Right atrium auricular region (tissue), 2 donors: ENCODE measurements around the gene ZCCHC7. TPM values are rescaled to one million over a fixed set of nuclear protein-coding genes. Genes with fewer than 3 reads are reported as not detected.
"Not testable (repeated sequence)": the region's sequence is repeated elsewhere in the genome, so short reads cannot be mapped to it uniquely, and the experiment has no call there.

ENCODE experiments used
- DNase-seq: peaks from one replicate; pipeline ENCODE4 v3.0.0-alpha.2; 2019; ENCODE audit warnings: low spot score
- H3K27ac ChIP-seq, 2 donors: fragments of 200-600 bp; sonication (generic); 1 replicate in 1 of 2; 2 replicates in 1 of 2; pipeline ENCODE4 v1.5.1; 2016 to 2019
- H3K27me3 ChIP-seq, 2 donors: fragments of 200-600 bp; sonication (generic); one replicate each; pipeline versions ENCODE4 v1.5.1 to v1.6.0; 2017 to 2019
- H3K36me3 ChIP-seq: fragments of 200-600 bp; sonication (generic); one replicate; pipeline ENCODE4 v1.5.1; 2016
- H3K4me1 ChIP-seq, 2 donors: fragments of 200-600 bp; sonication (generic); one replicate each; pipeline versions ENCODE4 v1.5.1 to v1.6.0; 2017 to 2019
- H3K4me3 ChIP-seq, 2 donors: fragments of 200-600 bp; sonication (generic); 1 replicate in 1 of 2; 2 replicates in 1 of 2; pipeline ENCODE4 v1.5.1; 2017 to 2019; ENCODE audit warnings: mild to moderate bottlenecking in 1 of 2, moderate library complexity in 1 of 2
- H3K9me3 ChIP-seq, 2 donors: fragments of 200-600 bp; sonication (generic); one replicate each; pipeline ENCODE4 v1.5.1; 2019
- total RNA-seq, 2 donors: library from RNA; depleted of rRNA; stranded (reverse); fragments of >200 nt; gene quantifications; one replicate each; pipeline ENCODE4 v1.1.0, GENCODE V29; 2016
- TF ChIP-seq, protein P1 (sequence below), 2 donors: fragments of 200-600 bp; sonication (generic); IDR thresholded peaks; one replicate each; pipeline ENCODE4 v1.5.1; 2019; ENCODE audit warnings: antibody characterized with exemption in 2 of 2

Gene ZCCHC7
- total RNA-seq, 2 donors from 2014 or later, result 8.1 to 8.6 TPM

DNA sequence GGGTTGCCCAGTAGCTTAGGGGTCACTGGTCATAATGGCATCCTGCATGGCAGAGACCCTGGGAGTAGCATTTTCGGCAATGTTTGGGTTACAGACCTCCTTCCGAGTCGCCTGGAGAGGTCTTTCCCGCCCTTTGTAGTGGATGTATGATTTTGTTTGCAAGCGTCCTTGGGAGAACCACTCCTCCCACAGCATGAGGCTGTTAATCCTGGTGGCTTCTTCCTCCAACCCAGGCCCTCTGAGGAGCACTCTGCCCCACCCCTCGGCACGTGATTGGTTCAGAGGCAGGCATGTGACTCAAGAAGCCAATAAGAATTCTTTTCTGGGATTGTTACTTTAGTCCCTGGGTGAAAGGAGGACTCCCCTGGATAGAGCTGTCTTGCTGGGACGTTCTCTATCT lies 271.9 kb downstream of the ZCCHC7 start:
- no peaks in the 10 kb centered on the region for H3K9me3 ChIP-seq
- H3K4me1 ChIP-seq, result no peaks in the 10 kb centered on the region
- H3K36me3 ChIP-seq, result no peaks in the 10 kb centered on the region
- no peak overlapping the region for H3K4me3 ChIP-seq
- DNase-seq, result no peak
- TF ChIP-seq, protein P1, sequence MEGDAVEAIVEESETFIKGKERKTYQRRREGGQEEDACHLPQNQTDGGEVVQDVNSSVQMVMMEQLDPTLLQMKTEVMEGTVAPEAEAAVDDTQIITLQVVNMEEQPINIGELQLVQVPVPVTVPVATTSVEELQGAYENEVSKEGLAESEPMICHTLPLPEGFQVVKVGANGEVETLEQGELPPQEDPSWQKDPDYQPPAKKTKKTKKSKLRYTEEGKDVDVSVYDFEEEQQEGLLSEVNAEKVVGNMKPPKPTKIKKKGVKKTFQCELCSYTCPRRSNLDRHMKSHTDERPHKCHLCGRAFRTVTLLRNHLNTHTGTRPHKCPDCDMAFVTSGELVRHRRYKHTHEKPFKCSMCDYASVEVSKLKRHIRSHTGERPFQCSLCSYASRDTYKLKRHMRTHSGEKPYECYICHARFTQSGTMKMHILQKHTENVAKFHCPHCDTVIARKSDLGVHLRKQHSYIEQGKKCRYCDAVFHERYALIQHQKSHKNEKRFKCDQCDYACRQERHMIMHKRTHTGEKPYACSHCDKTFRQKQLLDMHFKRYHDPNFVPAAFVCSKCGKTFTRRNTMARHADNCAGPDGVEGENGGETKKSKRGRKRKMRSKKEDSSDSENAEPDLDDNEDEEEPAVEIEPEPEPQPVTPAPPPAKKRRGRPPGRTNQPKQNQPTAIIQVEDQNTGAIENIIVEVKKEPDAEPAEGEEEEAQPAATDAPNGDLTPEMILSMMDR (IDR thresholded peaks at IDR 0.05), result no peak
- no peaks in the 10 kb centered on the region for H3K27me3 ChIP-seq
- H3K27ac ChIP-seq, result no peak overlapping the region

DNA sequence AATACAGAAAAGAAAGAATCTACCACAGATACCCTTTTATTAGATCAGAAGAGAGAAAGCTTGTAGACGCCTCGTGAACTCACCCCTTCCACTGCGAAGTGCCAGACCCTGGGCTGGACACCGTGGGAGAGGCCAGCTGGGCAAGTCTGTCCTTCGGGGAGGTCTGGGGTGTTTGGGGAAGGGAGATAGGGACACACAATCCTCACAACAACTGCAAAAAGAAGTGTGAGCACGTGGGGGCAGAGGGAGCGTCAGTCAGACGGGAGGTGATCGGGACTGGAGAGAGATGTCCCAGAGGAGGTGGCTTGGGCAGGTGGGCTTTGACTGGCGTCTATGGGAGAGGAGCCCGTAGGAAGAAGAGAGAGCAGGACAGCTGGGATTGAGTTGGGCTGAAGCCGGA lies 274.9 kb downstream of the ZCCHC7 start:
- no peak for DNase-seq
- H3K9me3 ChIP-seq, result no peaks in the 10 kb centered on the region
- no peaks in the 10 kb centered on the region for H3K27me3 ChIP-seq
- no peak overlapping the region for H3K4me3 ChIP-seq
- no peak overlapping the region for H3K27ac ChIP-seq
- H3K4me1 ChIP-seq, result no peaks in the 10 kb centered on the region
- TF ChIP-seq, protein P1 (IDR thresholded peaks at IDR 0.05), result no peak
- no peaks in the 10 kb centered on the region for H3K36me3 ChIP-seq

DNA sequence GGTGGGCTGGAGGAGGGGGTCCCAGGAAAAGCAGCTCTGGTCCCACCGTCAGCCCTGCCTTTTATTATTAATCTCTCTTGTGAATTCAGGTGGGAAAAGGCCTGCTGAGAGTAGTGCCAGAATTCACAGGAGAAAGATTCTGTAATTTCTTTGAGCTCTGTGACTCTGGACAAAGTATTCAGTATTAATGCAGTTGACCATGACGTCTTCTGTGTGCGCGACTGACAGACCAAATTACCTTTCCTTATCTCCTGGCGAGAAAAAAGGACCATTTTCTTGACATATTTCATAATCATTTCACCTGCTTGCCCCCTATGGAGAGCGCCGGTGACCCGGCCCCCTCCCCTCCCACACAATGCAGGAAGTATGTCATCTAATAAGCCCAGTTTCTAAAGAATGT lies 275.3 kb downstream of the ZCCHC7 start:
- no peak for DNase-seq
- Histone ChIP-seq H3K27me3 (no peaks in the 10 kb centered on the region), H3K27ac (no peak overlapping the region), H3K36me3 (no peaks in the 10 kb centered on the region), H3K9me3 (no peaks in the 10 kb centered on the region), H3K4me3 (no peak overlapping the region), H3K4me1 (no peaks in the 10 kb centered on the region)
- TF ChIP-seq, protein P1 (IDR thresholded peaks at IDR 0.05), result no peak

DNA sequence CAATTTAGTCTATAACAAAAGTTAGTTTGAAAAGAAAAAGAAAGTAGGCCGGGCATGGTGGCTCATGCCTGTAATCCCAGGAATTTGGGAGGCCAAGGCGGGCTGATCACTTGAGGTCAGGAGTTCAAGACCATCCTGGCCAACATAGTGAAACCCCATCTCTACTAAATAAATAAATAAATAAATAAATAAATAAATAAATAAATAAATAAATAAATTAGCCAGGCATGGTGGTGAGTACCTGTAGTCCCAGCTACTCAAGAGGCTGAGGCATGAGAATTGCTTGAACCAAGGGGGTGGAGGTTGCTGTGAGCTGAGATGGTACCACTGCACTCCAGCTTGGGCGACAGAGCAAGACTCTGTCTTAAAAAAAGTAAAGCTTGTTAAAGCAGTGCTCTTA lies 277.6 kb downstream of the ZCCHC7 start:
- DNase-seq, H3K4me1 ChIP-seq, H3K9me3 ChIP-seq, H3K36me3 ChIP-seq, H3K27me3 ChIP-seq, H3K4me3 ChIP-seq, H3K27ac ChIP-seq: not testable (repeated sequence)

DNA sequence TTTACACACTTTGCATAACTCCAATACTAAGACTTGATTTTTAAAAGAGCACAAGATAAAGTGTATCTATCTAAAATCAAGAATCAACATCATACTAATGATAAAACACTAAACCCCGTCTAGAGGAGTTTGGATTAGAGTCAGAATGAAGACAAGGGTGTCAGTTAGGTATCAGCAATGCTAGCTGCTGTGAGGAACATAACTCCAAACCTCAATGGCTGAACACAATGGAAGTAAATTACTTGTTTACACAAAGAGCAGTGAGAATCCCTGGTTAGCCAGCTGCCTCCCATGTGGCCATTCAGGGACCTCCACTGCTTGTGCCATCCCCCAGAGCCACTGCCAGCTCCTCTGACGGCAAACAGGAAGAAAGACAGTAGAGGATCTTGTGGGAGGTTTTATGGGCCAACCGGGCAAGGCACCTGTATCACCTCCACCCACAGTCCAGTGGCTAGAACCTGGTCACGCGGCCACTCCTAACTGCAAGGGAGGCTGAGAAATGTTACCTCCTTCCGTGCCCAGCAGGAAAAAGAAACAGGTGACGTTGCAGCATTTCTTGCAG lies 278.2 kb downstream of the ZCCHC7 start:
- Histone ChIP-seq H3K36me3 (no peaks in the 10 kb centered on the region), H3K9me3 (no peaks in the 10 kb centered on the region), H3K27ac (no peak overlapping the region), H3K27me3 (no peaks in the 10 kb centered on the region), H3K4me1 (no peaks in the 10 kb centered on the region), H3K4me3 (no peak overlapping the region)
- no peak for DNase-seq
- TF ChIP-seq, protein P1 (IDR thresholded peaks at IDR 0.05), result no peak

DNA sequence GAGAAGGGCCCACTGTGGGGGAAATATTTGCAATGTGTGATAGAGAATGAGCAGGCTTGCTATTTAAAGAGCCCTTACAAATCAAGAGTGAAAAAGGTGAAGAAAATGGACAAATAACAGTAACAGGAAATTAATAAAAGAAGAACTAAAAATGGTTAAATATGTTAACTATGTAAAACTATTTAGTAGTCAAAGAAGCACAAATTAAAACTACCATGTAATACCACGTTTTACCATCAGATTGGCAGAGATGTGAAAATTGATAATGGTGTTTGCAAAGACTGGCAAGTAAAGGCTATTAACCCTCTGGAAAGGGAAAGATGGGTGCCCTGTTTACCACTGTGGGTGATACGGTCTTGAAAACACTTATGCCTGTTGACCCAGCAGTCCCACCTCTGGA lies 279.0 kb downstream of the ZCCHC7 start:
- no peak for DNase-seq
- Histone ChIP-seq H3K4me1 (no peaks in the 10 kb centered on the region), H3K36me3 (no peaks in the 10 kb centered on the region), H3K27me3 (no peaks in the 10 kb centered on the region), H3K9me3 (no peaks in the 10 kb centered on the region), H3K27ac (no peak overlapping the region), H3K4me3 (no peak overlapping the region)
- TF ChIP-seq, protein P1 (IDR thresholded peaks at IDR 0.05), result no peak
